GM12878 (cell line): Measurements from ENCODE around the gene CCDC54. TPM values are rescaled to one million over a fixed set of nuclear protein-coding genes. Genes with fewer than 3 reads are reported as not detected.

Experiments used
- ATAC-seq: fragments of 200-7000 bp; cut with Tn5 transposase; 3 replicates; pipeline ENCODE4 v1.9.1; 2020; ENCODE audit warnings: mild to moderate bottlenecking, moderate library complexity
- BruUV-seq: library from RNA; stranded (reverse); fragments of 400-500 nt; replicated peaks from 2 replicates; lab custom pipeline; 2021; lab: Mats Ljungman, UMichigan
- CTCF ChIA-PET: fragments of 300-600 bp; sonication (Branson Sonifier 250); formaldehyde crosslinking; extraction: SDS; loops from one replicate; lab custom pipeline; 2021; ENCODE audit warnings: inconsistent platforms; lab: Yijun Ruan, JAX
- POLR2A ChIA-PET: fragments of 350-600 bp; formaldehyde crosslinking; extraction: SDS; loops from one replicate; lab custom pipeline; 2021; ENCODE audit warnings: inconsistent platforms; lab: Charles Lee
- RAD21 ChIA-PET: fragments of 300-600 bp; sonication (Branson Sonifier 250); formaldehyde crosslinking; loops from one replicate; lab custom pipeline; 2023; ENCODE audit warnings: antibody characterized with exemption; ENCODE audit not compliant: unreplicated experiment; lab: Charles Lee
- SMC1A ChIA-PET: fragments of 300-600 bp; sonication (Branson Sonifier 250); formaldehyde crosslinking; loops from one replicate; lab custom pipeline; 2023; ENCODE audit not compliant: unreplicated experiment, uncharacterized antibody; lab: Charles Lee
- DNase-seq: peaks from one replicate; pipeline ENCODE4 v3.0.0-alpha.2; 2011; ENCODE audit warnings: low read depth, low spot score
- FAIRE-seq: peaks from 3 replicates; lab custom pipeline; 2011; peaks lifted over from hg19 to GRCh38; lab: Jason Lieb, UNC
- H2AFZ ChIP-seq: 2 replicates; pipeline ENCODE4 v1.6.0; 2011; ENCODE audit warnings: low read depth, low read length, control low read depth; ENCODE audit not compliant: control insufficient read depth
- H3K27ac ChIP-seq: 2 replicates; pipeline ENCODE4 v1.5.1; 2011; ENCODE audit warnings: control low read depth; ENCODE audit not compliant: control insufficient read depth, insufficient read depth
- H3K27me3 ChIP-seq, 2 experiments: replicated peaks in 1 of 2; 2 replicates each; pipeline versions ENCODE4 v1.6.0 to v1.6.1; 2011; ENCODE audit warnings: low read length in 1 of 2; ENCODE audit not compliant: control insufficient read depth in 2 of 2, insufficient read depth in 2 of 2
- H3K36me3 ChIP-seq, 2 experiments: 2 replicates each; pipeline ENCODE4 v1.5.1; 2011; ENCODE audit warnings: low read length in 1 of 2; ENCODE audit not compliant: control insufficient read depth in 2 of 2, insufficient read depth in 2 of 2
- H3K4me1 ChIP-seq: 2 replicates; pipeline ENCODE4 v1.6.1; 2011; ENCODE audit warnings: mild to moderate bottlenecking, low read length, moderate library complexity, mixed read lengths; ENCODE audit not compliant: control insufficient read depth, insufficient read depth
- H3K4me2 ChIP-seq: 2 replicates; pipeline ENCODE4 v1.6.0; 2011; ENCODE audit warnings: control low read depth; ENCODE audit not compliant: control insufficient read depth, insufficient read depth
- H3K4me3 ChIP-seq: fragments of 200-600 bp; sonication (generic); 2 replicates; pipeline ENCODE4 v1.5.1; 2016
- H3K79me2 ChIP-seq: 2 replicates; pipeline ENCODE4 v1.6.0; 2011; ENCODE audit warnings: low read length; ENCODE audit not compliant: control insufficient read depth, insufficient read depth
- H3K9ac ChIP-seq: 2 replicates; pipeline ENCODE4 v1.8.0; 2011; ENCODE audit warnings: low read length, control low read depth, mixed read lengths; ENCODE audit not compliant: control insufficient read depth, insufficient read depth
- H3K9me3 ChIP-seq: replicated peaks from 3 replicates; pipeline ENCODE4 v1.5.1; 2011; ENCODE audit warnings: mild to moderate bottlenecking, low read length; ENCODE audit not compliant: control insufficient read depth, insufficient read depth
- H4K20me1 ChIP-seq: 2 replicates; pipeline ENCODE4 v1.6.0; 2011; ENCODE audit not compliant: control insufficient read depth, insufficient read depth
- BRCA1 ChIP-seq: IDR thresholded peaks from 2 replicates; pipeline ENCODE4 v1.6.1; 2011; ENCODE audit warnings: low read depth, low read length, improper control_type of control experiment
- CHD1 ChIP-seq: IDR thresholded peaks from 2 replicates; pipeline ENCODE4 v1.6.1; 2012; ENCODE audit warnings: low read depth, low read length, improper control_type of control experiment
- CREM ChIP-seq: IDR thresholded peaks from 2 replicates; pipeline ENCODE4 v1.6.1; 2014; ENCODE audit warnings: antibody characterized with exemption, low read depth
- ETV6 ChIP-seq, 2 experiments: fragments of 450-650 bp in 1 of 2; IDR thresholded peaks in 1 of 2; conservative IDR thresholded peaks in 1 of 2; 2 replicates each; pipeline ENCODE4 v1.6.1; 2014; ENCODE audit warnings: antibody characterized with exemption in 1 of 2, borderline replicate concordance in 1 of 2, low read depth in 1 of 2, mild to moderate bottlenecking in 1 of 2, moderate library complexity in 1 of 2
- MTA2 ChIP-seq: fragments of 450-650 bp; IDR thresholded peaks from 2 replicates; pipeline ENCODE4 v1.6.1; 2016; ENCODE audit warnings: low read depth, mild to moderate bottlenecking, moderate library complexity
- NFXL1 ChIP-seq: fragments of 450-650 bp; IDR thresholded peaks from 2 replicates; pipeline ENCODE4 v1.6.1; 2017; ENCODE audit warnings: antibody characterized with exemption, mild to moderate bottlenecking, borderline replicate concordance
- NFYB ChIP-seq: IDR thresholded peaks from 2 replicates; pipeline ENCODE4 v1.6.1; 2011; ENCODE audit warnings: low read depth, mild to moderate bottlenecking, low read length, improper control_type of control experiment, moderate library complexity; ENCODE audit not compliant: insufficient read depth
- POU2F2 ChIP-seq: IDR thresholded peaks from 3 replicates; pipeline ENCODE4 v1.6.1; 2011; ENCODE audit warnings: low read depth, mild to moderate bottlenecking, low read length, borderline replicate concordance
- RELA ChIP-seq: fragments of 450-650 bp; IDR thresholded peaks from 2 replicates; pipeline ENCODE4 v1.8.0; 2014; ENCODE audit warnings: borderline replicate concordance; ENCODE audit not compliant: partially characterized antibody
- SIX5 ChIP-seq: IDR thresholded peaks from 2 replicates; pipeline ENCODE4 v1.6.1; 2011; ENCODE audit warnings: mild to moderate bottlenecking, low read depth, low read length, moderate library complexity; ENCODE audit not compliant: severe bottlenecking
- SREBF2 ChIP-seq: IDR thresholded peaks from 2 replicates; pipeline ENCODE4 v1.6.1; 2012; ENCODE audit warnings: mild to moderate bottlenecking, low read length
- YY1 ChIP-seq: IDR thresholded peaks from 2 replicates; pipeline ENCODE4 v1.6.1; 2011; ENCODE audit warnings: low read depth, mild to moderate bottlenecking, low read length
- ZBTB4 ChIP-seq: fragments of 450-650 bp; formaldehyde crosslinking; IDR thresholded peaks from 2 replicates; pipeline ENCODE4 v1.4.0; 2022; ENCODE audit warnings: mild to moderate bottlenecking, moderate library complexity
- in situ Hi-C: fragments of 300-500 bp; cut with MboI; formaldehyde crosslinking; loops from 9 replicates; pipeline ENCODE4 v1.14.3; 2018; ENCODE audit warnings: mixed read lengths
- intact Hi-C: fragments of 100-400 bp; cut with micrococcal nuclease; formaldehyde crosslinking; loops from one replicate; pipeline ENCODE4 v1.14.2; 2022; ENCODE audit not compliant: unreplicated experiment
- polyA plus RNA-seq, 11 experiments: library from polyadenylated mRNA; depleted of rRNA in 4 of 11; unstranded in 6 of 11; stranded (reverse) in 5 of 11; fragments of >200 nt; fragmentation: Nextera tagmentation in 4 of 11; fragmentation: Illumina TruSeq in 1 of 11; extraction: Ambion mirVana in 4 of 11; extraction: Trizol in 1 of 11; gene quantifications; 1 replicate in 1 of 11; 2 replicates in 10 of 11; pipeline versions ENCODE4 v1.2.1 to v1.2.3, GENCODE V29; 2011 to 2016; ENCODE audit warnings: inconsistent platforms in 2 of 11, missing spikeins in 2 of 11, low read depth in 1 of 11
- total RNA-seq, 4 experiments: library from RNA; depleted of rRNA in 3 of 4; stranded (reverse); fragments of >200 nt in 3 of 4; fragmentation: Illumina TruSeq in 1 of 4; extraction: Trizol in 1 of 4; gene quantifications; 2 replicates each; pipeline versions ENCODE4 v1.2.1 to v1.2.3, GENCODE V29; 2013 to 2021
- TF ChIP-seq, protein P1 (sequence below): fragments of 450-650 bp; IDR thresholded peaks from 2 replicates; pipeline ENCODE4 v1.6.1; 2017; ENCODE audit warnings: mild to moderate bottlenecking

CCDC54 gene
- total and polyA plus RNA-seq, 10 of the 15 experiments (the other 5 are each of a cell fraction or from before 2014, with no cell fraction given), result not detected

DNA sequence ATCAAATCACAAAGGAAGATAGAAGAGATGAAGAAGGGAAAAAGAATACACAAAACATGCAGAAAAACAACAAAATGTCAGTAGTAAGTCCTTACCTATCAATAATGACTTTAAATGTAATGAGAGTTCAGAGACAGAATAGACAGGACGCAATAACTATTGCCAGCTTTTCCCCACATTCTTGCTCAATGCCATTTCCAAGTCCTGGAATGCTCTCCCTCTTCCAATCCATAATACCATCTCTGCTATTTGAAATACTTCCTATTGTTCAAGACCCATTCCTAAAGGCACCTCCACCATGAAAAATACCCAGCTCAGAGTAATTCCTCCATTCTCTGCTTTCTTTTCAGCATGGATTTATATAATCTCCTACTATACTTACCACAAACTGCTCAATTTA, 33.4 kb downstream of the CCDC54 start (continued):
- TF ChIP-seq, protein P1, sequence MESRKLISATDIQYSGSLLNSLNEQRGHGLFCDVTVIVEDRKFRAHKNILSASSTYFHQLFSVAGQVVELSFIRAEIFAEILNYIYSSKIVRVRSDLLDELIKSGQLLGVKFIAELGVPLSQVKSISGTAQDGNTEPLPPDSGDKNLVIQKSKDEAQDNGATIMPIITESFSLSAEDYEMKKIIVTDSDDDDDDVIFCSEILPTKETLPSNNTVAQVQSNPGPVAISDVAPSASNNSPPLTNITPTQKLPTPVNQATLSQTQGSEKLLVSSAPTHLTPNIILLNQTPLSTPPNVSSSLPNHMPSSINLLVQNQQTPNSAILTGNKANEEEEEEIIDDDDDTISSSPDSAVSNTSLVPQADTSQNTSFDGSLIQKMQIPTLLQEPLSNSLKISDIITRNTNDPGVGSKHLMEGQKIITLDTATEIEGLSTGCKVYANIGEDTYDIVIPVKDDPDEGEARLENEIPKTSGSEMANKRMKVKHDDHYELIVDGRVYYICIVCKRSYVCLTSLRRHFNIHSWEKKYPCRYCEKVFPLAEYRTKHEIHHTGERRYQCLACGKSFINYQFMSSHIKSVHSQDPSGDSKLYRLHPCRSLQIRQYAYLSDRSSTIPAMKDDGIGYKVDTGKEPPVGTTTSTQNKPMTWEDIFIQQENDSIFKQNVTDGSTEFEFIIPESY, result no peak
- TF ChIP-seq NFXL1, result no peak
- TF ChIP-seq CREM, result no peak
- TF ChIP-seq MTA2, result no peak

- FAIRE-seq (no peak), DNase-seq (no peak), ATAC-seq (no peak)
- ChIA-PET RAD21 (no interaction called here), SMC1A (interaction anchor here (1.0 to 1.2 kb wide), 2 partner anchors 8 to 17 kb away, joined by 3 read pairs; no protein-coding TSS in a partner anchor), CTCF (interaction anchor here (1.2 to 3.0 kb wide), 3 partner anchors 10 to 139 kb away, joined by 4 to 20 read pairs (median 11); no protein-coding TSS in a partner anchor), POLR2A (no interaction called here)
- Histone ChIP-seq H3K4me2 (no peak overlapping the region), H3K27me3 (0 out of 4 replicates have a peak, but pooled peaks cover 0 to 1% of the 10 kb centered on the region in 2 experiments), H3K4me3 (no peak overlapping the region), H3K27ac (no peak overlapping the region), H3K36me3 (no peaks in the 10 kb centered on the region), H3K79me2 (no peaks in the 10 kb centered on the region), H3K9me3 (no peaks in the 10 kb centered on the region; the same call in 2 of the 3 replicates), H3K9ac (no peak overlapping the region), H2AFZ (no peak overlapping the region), H3K4me1 (no peaks in the 10 kb centered on the region), H4K20me1 (no peaks in the 10 kb centered on the region)
- no TSS peak for BruUV-seq
- in situ Hi-C loops (no loop called here), intact Hi-C loops (no loop called here)
- TF ChIP-seq SIX5 (no peak), BRCA1 (no peak), RELA (no peak), ZBTB4 (CRISPR knock-in tag) (no peak), NFYB (no peak), POU2F2 (no peak), ETV6 (conservative IDR thresholded peaks at IDR 0.05 in 1 of 2, IDR thresholded peaks at IDR 0.05 in 1 of 2; ENCODE audit: borderline replicate concordance in 1 of 2, low read depth in 1 of 2) (no peak), SREBF2 (no peak), CHD1 (no peak), YY1 (no peak)
Observed at GRCh38 chr3:107411056-107411455, 33.8 kb downstream of the CCDC54 start.
